ENCODE data around the gene EPG5. TPM values are rescaled to one million over a fixed set of nuclear protein-coding genes. Genes with fewer than 3 reads are reported as not detected.

The EPG5 gene
- total RNA-seq, 1 donor from 2014 or later: 34.0 TPM

GRCh38 chr18:45896991-45897390 lies 70.1 kb downstream of the EPG5 start:
- Histone ChIP-seq H4K20me1 (ENCODE audit: low read depth) (no peaks in the 10 kb centered on the region), H3K4me1 (no peaks in the 10 kb centered on the region), H3K9me3 (ENCODE audit: low read depth) (no peaks in the 10 kb centered on the region), H3K4me2 (no peak overlapping the region), H3F3A (ENCODE audit: low read depth) (no peaks in the 10 kb centered on the region), H3K27me3 (no peaks in the 10 kb centered on the region), H3K27ac (no peak overlapping the region), H3K4me3 (no peak overlapping the region), H3K79me2 (ENCODE audit: low read depth) (no peaks in the 10 kb centered on the region), H3K9ac (no peak overlapping the region), H2AFZ (replicated peaks) (no peak overlapping the region), H3K36me3 (no peaks in the 10 kb centered on the region)
- H3K9me3 Mint-ChIP-seq: no peaks in the 10 kb centered on the region
- TF ChIP-seq EZH2 (IDR thresholded peaks at IDR 0.05): no peak
- no peak for TF ChIP-seq CTCF (IDR thresholded peaks at IDR 0.05)
- no peak for TF ChIP-seq EZH2phosphoT487 (IDR thresholded peaks at IDR 0.05)
- no peaks in the 10 kb centered on the region for H3K27me3 Mint-ChIP-seq (ENCODE audit: insufficient read depth, low read depth)
- H3K27ac Mint-ChIP-seq: no peak overlapping the region
- DNase-seq (ENCODE audit: low spot score): no peak
- peaks cover 26% of the 10 kb centered on the region for H3K36me3 Mint-ChIP-seq
- H3K4me3 Mint-ChIP-seq: no peak overlapping the region
- peaks cover 3% of the 10 kb centered on the region for H3K4me1 Mint-ChIP-seq

- DNase-seq (ENCODE audit: low spot score): no peak
- no peak overlapping the region for H3K4me3 ChIP-seq
- peaks cover 28% of the 10 kb centered on the region for H3K36me3 Mint-ChIP-seq
- no peaks in the 10 kb centered on the region for H4K20me1 ChIP-seq (ENCODE audit: low read depth)
- H3K4me1 ChIP-seq: no peaks in the 10 kb centered on the region
- H2AFZ ChIP-seq (replicated peaks): no peak overlapping the region
- H3K27me3 Mint-ChIP-seq (ENCODE audit: insufficient read depth, low read depth): no peaks in the 10 kb centered on the region
- no peak overlapping the region for H3K4me3 Mint-ChIP-seq
- no peaks in the 10 kb centered on the region for H3F3A ChIP-seq (ENCODE audit: low read depth)
- H3K27ac ChIP-seq: no peak overlapping the region
- TF ChIP-seq EZH2 (IDR thresholded peaks at IDR 0.05) (no peak), EZH2phosphoT487 (IDR thresholded peaks at IDR 0.05) (no peak), CTCF (IDR thresholded peaks at IDR 0.05) (no peak)
- H3K27me3 ChIP-seq: no peaks in the 10 kb centered on the region
- H3K9me3 ChIP-seq (ENCODE audit: low read depth): no peaks in the 10 kb centered on the region
- no peak overlapping the region for H3K27ac Mint-ChIP-seq
- no peaks in the 10 kb centered on the region for H3K36me3 ChIP-seq
- H3K4me1 Mint-ChIP-seq: peaks cover 3% of the 10 kb centered on the region
- H3K9me3 Mint-ChIP-seq: no peaks in the 10 kb centered on the region
- H3K9ac ChIP-seq: no peak overlapping the region
- H3K4me2 ChIP-seq: no peak overlapping the region
- H3K79me2 ChIP-seq (ENCODE audit: low read depth): no peaks in the 10 kb centered on the region
These were observed 70.7 kb downstream of the EPG5 start for GRCh38 chr18:45896452-45896851.

- Histone ChIP-seq H3K27me3 (no peaks in the 10 kb centered on the region), H3K36me3 (no peaks in the 10 kb centered on the region), H3K79me2 (ENCODE audit: low read depth) (no peaks in the 10 kb centered on the region), H3K27ac (no peak overlapping the region), H4K20me1 (ENCODE audit: low read depth) (no peaks in the 10 kb centered on the region), H3K4me1 (no peaks in the 10 kb centered on the region), H2AFZ (replicated peaks) (no peak overlapping the region), H3K4me2 (no peak overlapping the region), H3K9me3 (ENCODE audit: low read depth) (no peaks in the 10 kb centered on the region), H3K9ac (no peak overlapping the region), H3K4me3 (no peak overlapping the region), H3F3A (ENCODE audit: low read depth) (no peaks in the 10 kb centered on the region)
- TF ChIP-seq CTCF (IDR thresholded peaks at IDR 0.05): no peak
- no peak for TF ChIP-seq EZH2phosphoT487 (IDR thresholded peaks at IDR 0.05)
- TF ChIP-seq EZH2 (IDR thresholded peaks at IDR 0.05): no peak
- Mint-ChIP-seq H3K4me3 (no peak overlapping the region), H3K27me3 (ENCODE audit: insufficient read depth, low read depth) (no peaks in the 10 kb centered on the region), H3K36me3 (peaks cover 19% of the 10 kb centered on the region), H3K4me1 (peaks cover 3% of the 10 kb centered on the region), H3K27ac (no peak overlapping the region), H3K9me3 (no peaks in the 10 kb centered on the region)
- DNase-seq (ENCODE audit: low spot score): no peak
These were observed 71.8 kb downstream of the EPG5 start for GRCh38 chr18:45895339-45895738.

All from neural progenitor cell (in vitro differentiated cells).